GM12864 (cell line): ENCODE measurements around the gene LIPC.

Experiments used
- DNase-seq: peaks from one replicate; pipeline ENCODE4 v3.0.0-alpha.2; 2011; ENCODE audit warnings: low read depth
- H3K4me3 ChIP-seq: 2 replicates; pipeline ENCODE4 v1.5.1; 2011; ENCODE audit warnings: mild to moderate bottlenecking, low read depth, low read length, control low read depth
- TF ChIP-seq, protein P1 (sequence below): IDR thresholded peaks from 2 replicates; pipeline ENCODE4 v1.5.1; 2011; ENCODE audit warnings: low read depth, mild to moderate bottlenecking, moderate library complexity, low read length, control low read depth, inconsistent platforms; ENCODE audit errors: missing control alignments

LIPC gene

DNA sequence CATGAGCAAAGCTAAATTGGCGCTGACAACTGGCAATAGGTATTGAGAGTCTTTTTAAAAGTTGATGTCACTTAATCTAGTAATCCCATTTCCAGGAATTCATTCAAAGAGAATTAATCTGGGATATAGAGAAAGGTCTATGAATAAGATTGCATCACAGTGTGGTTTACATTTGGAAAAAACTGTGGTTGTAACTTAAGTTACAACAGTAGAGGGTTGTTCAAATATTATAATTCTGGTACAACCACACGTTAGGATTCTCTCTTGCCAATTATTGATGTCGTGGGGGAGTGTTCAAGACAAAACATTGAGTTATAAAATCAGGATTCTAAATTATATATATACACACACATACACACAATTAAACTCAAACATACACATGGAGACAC is 79.8 kb downstream of the LIPC start:
- H3K4me3 ChIP-seq = no peak overlapping the region
- no peak for DNase-seq
- TF ChIP-seq, protein P1, sequence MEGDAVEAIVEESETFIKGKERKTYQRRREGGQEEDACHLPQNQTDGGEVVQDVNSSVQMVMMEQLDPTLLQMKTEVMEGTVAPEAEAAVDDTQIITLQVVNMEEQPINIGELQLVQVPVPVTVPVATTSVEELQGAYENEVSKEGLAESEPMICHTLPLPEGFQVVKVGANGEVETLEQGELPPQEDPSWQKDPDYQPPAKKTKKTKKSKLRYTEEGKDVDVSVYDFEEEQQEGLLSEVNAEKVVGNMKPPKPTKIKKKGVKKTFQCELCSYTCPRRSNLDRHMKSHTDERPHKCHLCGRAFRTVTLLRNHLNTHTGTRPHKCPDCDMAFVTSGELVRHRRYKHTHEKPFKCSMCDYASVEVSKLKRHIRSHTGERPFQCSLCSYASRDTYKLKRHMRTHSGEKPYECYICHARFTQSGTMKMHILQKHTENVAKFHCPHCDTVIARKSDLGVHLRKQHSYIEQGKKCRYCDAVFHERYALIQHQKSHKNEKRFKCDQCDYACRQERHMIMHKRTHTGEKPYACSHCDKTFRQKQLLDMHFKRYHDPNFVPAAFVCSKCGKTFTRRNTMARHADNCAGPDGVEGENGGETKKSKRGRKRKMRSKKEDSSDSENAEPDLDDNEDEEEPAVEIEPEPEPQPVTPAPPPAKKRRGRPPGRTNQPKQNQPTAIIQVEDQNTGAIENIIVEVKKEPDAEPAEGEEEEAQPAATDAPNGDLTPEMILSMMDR = no peak

DNA sequence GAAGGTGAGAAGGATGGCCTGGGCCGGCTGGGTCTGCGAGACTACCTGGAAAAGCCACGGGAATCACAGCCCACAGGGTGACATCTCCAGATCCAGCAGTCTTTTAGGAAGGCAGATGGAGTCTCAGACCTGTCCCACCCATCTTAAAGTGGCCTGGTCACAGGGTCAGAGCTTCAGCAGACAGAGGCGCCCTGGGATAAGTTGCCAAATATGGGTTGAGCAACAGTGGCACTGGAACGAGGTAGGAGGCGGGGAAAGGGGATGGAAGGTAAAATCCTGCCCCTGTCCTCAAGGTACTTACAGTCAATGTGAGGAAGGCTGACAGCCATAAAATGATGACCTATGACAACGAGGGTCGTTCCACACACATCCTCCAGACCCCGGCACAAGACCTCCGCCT is 80.7 kb downstream of the LIPC start:
- H3K4me3 ChIP-seq = no peak overlapping the region
- TF ChIP-seq, protein P1 = no peak
- no peak for DNase-seq

DNA sequence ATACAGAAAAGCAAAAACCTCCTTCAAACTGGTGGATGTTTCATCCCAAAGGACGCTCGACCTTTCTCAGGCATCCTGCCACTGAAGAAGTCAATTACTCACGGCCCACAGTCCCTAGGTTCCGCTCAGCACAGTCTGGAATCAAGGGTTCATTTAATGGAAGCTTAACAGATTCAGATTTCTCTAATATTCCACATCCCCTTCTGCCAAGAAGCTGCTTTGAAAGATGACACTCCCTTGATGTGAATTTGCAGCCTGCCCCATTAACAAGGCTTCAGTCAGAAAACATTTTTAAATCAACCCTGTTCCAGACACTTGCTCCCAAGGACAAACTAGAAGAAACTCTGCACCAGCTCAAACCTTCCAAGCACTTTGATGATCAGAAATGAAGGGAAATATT is 81.2 kb downstream of the LIPC start:
- DNase-seq = no peak
- TF ChIP-seq, protein P1 = no peak
- H3K4me3 ChIP-seq = no peak overlapping the region

DNA sequence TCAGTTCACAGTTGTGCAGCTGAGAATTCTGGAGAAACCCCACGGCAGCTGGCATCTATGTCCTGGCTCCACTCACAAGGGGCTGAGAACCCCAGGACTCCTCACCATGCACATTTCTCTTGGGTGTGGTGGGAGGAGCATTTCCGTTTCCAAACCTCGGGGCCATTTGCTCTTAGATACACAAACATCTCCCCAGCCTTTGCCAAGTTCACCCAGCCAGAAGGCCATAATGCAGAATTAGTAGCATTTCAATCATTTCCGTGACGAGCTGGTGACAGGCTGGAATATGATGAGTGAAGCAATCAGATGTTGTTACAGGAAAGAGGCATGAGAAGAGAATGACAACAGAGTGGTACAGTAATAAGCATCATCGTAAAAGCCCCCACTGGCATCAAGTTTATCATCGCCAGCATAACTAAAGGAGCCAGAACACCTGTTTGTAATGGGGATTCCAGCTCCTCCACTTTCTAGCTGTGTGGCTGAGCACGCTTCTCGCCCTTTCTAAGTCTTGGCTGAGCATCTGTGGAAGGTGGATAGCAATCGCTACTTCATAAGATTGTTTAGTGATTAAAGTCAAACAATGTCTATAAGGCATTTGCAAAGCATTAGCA is 82.0 kb downstream of the LIPC start:
- no peak overlapping the region for H3K4me3 ChIP-seq
- no peak for DNase-seq
- TF ChIP-seq, protein P1 = no peak

DNA sequence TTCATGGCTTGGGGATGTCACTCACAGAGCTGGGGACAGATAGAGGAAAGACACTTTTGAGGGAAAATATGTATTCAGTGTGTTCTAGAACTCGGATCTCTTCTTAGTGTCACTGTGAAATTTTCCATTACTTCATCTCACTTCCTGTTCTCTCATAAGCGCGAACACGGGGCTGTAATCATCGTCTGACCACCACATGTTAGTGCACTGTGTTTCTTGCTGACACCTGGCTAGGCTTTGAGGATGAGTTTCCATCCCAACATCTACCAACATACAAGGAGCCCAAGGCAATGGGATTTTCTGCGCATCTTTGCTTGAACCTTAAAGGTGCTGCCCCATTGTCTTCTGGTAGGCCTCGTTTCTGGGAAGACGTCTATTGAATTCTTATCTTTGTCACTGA is 84.0 kb downstream of the LIPC start:
- H3K4me3 ChIP-seq = no peak overlapping the region
- no peak for DNase-seq
- TF ChIP-seq, protein P1 = no peak

DNA sequence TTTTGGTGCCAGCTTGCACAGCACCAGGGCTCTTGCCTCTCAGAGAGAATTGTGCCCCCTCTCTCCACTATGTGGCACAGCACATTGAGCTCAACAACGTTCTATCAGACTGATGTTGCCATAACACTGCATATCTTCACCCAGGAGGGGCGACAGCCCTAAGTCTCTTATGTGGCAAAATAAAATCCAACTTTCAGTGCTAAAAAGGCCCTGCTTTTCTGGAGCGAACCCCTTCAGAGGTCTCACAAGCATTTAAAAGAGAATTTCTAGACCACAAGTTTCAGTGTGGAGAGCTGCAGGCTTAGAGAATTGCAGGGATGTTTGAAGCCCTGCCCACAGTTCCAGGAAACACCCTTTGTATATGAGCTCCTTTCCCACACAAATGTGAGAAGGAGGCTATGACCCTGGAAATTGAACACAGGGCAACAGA is 85.5 kb downstream of the LIPC start:
- no peak overlapping the region for H3K4me3 ChIP-seq
- no peak for DNase-seq
- TF ChIP-seq, protein P1 = no peak
